Middle frontal gyrus (tissue), 1 donor: ENCODE results near the gene STK17B.

Source experiments
- DNase-seq: peaks from one replicate; pipeline ENCODE4 v3.0.0-alpha.2; 2015; ENCODE audit warnings: low spot score; ENCODE audit errors: extremely low spot score

Gene STK17B

GRCh38 chr2:196159221-196159892 is 12.0 kb downstream of the STK17B start:
- no peak for DNase-seq

- no peak for DNase-seq
These were observed 15.8 kb downstream of the STK17B start for GRCh38 chr2:196155575-196155974.

- no peak for DNase-seq
These were observed 17.9 kb downstream of the STK17B start for GRCh38 chr2:196153480-196153879.

GRCh38 chr2:196149948-196150347 is 21.4 kb downstream of the STK17B start:
- DNase-seq = no peak

GRCh38 chr2:196148736-196149135 is 22.6 kb downstream of the STK17B start:
- DNase-seq = no peak

GRCh38 chr2:196145256-196145655 is 26.1 kb downstream of the STK17B start:
- DNase-seq = no peak

- no peak for DNase-seq
These were observed 26.8 kb downstream of the STK17B start for GRCh38 chr2:196144513-196145126.

GRCh38 chr2:196143730-196144131 is 27.6 kb downstream of the STK17B start:
- DNase-seq = no peak

GRCh38 chr2:196142825-196143224 is 28.6 kb downstream of the STK17B start:
- no peak for DNase-seq

- no peak for DNase-seq
These were observed 31.2 kb downstream of the STK17B start for GRCh38 chr2:196140213-196140612.

- DNase-seq = no peak
These were observed 34.1 kb downstream of the STK17B start for GRCh38 chr2:196137271-196137670.

- no peak for DNase-seq
These were observed 35.2 kb downstream of the STK17B start for GRCh38 chr2:196136151-196136550.

- no peak for DNase-seq
These were observed 39.1 kb downstream of the STK17B start for GRCh38 chr2:196131949-196132925.

- DNase-seq = no peak
These were observed 39.9 kb downstream of the STK17B start for GRCh38 chr2:196131384-196131937.

- no peak for DNase-seq
These were observed 41.1 kb downstream of the STK17B start for GRCh38 chr2:196130039-196130825.

GRCh38 chr2:196128749-196129148 is 42.6 kb downstream of the STK17B start:
- DNase-seq = no peak

- DNase-seq = no peak
These were observed 45.8 kb downstream of the STK17B start for GRCh38 chr2:196125596-196125995.

- DNase-seq = no peak
These were observed 47.6 kb downstream of the STK17B start for GRCh38 chr2:196123679-196124373.

GRCh38 chr2:196119926-196120325 is 51.5 kb downstream of the STK17B start:
- DNase-seq = no peak

GRCh38 chr2:196117214-196117705 is 54.1 kb downstream of the STK17B start:
- DNase-seq = no peak
